Measurements from ENCODE around the gene COL23A1.

Gene COL23A1

DNA sequence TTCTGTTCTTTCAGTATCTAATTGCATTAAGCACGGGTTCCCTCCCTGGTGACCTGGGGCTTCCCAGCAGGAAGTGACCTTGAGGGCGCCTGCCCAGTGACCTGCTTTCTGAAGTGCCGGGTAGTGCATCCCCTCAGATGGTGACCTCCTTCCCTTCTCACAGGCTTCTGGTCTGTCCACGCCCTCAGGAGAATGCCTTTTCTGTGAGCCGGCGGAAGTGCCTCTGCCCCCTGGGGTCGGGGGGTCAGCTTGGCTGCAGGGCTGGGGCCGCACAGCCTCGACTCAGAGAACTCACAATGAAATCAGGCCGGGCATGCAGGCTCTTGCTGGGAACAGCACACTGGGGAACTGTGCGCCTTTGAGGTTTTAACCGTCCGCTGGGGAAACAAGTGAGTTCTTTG, 233.1 kb downstream of the COL23A1 start:
- no peak for DNase-seq (ENCODE audit: low read depth)

DNA sequence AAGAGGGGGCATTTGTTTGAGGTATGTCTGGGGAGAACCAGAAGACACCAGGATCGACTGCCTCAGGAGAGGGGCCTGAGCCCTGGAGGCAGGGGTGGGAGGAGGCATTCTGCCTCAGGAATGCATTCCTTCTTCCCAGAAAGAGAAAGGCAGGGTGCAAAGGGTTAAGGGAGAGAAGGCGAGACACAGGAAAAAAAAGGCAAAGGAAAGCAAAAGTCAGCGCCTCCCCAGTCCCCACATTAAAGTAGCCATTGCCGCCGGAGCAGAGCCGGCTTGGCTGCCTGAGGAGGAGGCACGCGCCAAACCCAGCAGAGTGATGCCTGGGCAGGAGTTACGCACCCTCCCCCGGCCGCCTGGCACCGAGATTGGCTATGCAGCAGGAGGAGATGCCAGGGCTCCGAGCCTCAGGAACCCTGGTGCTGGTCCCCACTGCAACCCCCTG, 233.7 kb downstream of the COL23A1 start:
- DNase-seq (ENCODE audit: low read depth), result no peak

DNA sequence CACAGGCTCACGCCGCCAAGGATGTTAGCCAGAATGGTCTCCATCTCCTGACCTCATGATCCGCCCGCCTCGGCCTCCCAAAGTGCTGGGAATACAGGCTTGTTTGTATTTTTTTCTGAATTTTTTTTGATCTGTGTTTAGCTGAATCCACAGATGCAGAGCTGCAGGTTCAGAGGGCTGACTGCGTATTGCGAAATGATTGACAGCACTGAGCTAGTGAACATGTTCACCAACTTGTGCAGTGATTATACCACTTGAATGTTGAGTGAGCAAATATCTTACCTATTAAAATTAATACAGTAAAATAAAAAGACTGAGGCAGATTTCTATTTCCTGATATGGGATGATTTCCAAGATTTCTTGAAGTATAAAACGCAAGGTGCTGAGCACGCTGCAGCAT, 234.5 kb downstream of the COL23A1 start:
- no peak for DNase-seq (ENCODE audit: low read depth)

DNA sequence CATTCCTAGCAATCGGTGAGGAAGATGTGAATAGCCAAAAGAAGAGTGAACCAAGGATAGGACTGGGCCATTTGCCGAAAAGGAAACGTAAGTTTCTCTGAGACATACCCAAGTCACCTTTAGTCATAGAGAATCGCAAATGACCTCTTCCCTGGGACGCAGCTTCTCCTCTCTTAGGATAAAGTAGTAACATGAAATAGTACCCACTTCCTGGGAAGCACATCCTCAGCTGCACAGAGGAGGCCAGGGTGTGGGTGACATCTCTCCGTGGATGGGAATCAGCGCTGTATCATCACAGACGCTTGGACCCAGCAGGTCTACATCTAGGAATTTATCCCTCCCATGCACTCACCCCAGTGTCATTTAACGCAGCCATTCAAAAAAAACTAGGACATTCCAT, 236.7 kb downstream of the COL23A1 start:
- no peak for DNase-seq (ENCODE audit: low read depth)

- DNase-seq (ENCODE audit: low read depth), result no peak
Observed at GRCh38 chr5:178352035-178352349, 238.2 kb downstream of the COL23A1 start.

- DNase-seq (ENCODE audit: low read depth), result no peak
Observed at GRCh38 chr5:178351221-178352034, 238.8 kb downstream of the COL23A1 start.

GRCh38 chr5:178350361-178351220, 239.6 kb downstream of the COL23A1 start:
- DNase-seq (ENCODE audit: low read depth), result no peak

DNA sequence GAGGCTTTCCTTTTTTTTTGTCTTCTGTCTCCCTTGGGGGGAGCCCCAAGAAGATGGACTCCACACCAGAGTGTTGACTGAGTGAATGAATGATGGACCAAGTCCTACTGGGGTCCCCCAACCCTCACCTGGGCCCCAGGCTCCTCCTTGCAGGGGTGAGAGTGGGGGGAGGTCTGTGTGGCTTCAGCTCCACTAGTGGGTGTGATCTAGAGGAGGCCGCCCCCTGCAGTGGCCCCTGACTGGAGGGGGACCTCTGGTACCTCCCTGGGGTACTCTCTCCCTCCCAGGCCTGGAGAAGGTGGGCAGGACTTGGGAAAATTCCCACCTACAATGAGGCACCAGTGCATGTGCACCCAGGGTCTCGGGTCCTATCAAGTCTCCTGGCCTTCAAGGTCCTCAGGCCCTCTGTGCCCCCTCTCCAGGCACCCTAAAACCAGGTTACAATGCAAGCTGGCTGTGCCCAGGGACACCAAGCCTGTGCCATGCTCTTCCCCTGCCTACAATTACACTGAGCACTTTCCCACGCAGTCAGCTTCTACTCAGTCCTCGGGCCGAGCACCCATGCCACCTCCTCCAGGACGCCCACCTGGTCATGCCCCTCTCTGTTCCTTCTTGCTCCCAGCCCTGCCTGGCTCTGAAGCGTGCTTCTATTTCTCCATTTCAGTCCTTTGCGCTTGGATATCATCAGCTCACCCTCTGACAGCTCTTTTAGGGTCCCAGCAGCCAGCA, 240.4 kb downstream of the COL23A1 start:
- DNase-seq (ENCODE audit: low read depth), result no peak

DNA sequence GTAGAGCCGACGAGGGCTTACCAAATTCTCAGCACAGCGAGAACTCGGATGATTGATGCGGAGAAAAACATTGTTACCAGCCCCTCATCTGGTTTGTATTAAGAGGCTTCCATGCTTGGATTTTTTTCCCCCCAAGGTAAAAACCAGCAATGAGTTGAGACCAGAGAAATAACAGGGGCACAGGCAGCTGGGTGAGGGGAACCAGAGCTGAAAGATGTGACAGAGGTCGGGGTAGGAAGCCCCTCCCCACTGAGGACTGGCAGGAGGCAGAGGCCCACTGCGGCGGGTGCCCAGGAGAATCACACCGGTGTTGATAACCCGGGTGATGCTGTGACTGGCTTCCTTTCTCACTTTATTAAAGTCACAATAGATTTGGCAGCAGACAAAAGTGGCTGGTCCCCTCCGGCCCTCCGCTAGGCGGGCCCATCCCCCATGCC, 241.1 kb downstream of the COL23A1 start:
- DNase-seq (ENCODE audit: low read depth), result no peak

- no peak for DNase-seq (ENCODE audit: low read depth)
Observed at GRCh38 chr5:178348356-178349074, 241.7 kb downstream of the COL23A1 start.

GRCh38 chr5:178347956-178348355, 242.2 kb downstream of the COL23A1 start:
- DNase-seq (ENCODE audit: low read depth), result no peak

DNA sequence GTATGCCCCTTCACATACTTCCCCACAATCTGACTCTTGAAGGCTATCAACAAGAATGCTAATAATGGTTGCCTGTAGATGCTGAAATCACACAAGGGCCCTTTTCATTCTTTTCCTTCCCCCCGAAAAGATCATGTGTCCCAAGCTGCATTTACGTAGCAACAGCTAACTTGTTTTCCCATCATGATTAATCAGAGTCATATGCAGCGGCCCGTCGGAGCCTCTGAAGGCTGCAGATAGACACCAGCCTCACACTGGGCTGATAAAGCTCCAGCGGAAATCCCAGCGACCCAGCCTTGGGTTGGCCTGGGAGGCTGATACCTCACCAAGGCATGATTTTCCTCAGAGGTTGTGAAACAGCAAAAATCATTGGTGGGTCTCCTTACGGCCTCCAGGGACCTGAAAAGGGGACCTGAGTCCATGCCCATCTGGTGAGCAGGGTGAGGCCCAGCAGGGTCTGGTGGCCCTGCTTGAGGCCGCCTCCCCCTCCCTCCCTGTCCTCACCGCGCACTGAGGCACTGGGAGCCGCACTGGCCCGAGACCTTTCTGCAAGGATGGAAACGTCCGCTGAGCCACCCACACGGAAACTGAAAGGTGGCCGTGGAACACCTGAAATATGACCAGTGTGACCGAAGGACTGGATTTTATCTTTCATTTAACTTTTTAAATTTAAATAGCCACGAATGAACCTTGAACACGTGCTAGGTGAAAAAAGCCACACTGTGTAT, 243.4 kb downstream of the COL23A1 start:
- DNase-seq (ENCODE audit: low read depth), result no peak

DNA sequence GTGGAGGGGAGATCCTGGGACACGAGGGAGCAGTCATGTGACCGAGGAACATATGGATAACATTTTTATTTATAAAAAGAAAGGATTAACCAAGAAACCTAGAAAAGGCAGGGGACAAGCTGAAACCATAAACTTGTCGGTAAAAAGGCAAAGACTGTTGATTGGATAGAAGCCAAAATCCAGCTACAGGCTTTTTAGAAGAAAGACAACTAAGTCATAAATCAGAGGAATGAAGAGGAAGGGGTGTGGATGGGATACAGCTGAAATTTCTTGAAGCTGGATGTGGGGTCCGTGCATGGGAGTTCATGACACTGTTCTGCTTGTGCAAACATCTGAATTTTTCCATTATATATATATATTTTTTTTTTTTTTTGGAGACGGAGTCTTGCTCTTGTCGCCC, 246.9 kb downstream of the COL23A1 start:
- no peak for DNase-seq (ENCODE audit: low read depth)

- no peak for DNase-seq (ENCODE audit: low read depth)
Observed at GRCh38 chr5:178341851-178342140, 248.4 kb downstream of the COL23A1 start.

DNA sequence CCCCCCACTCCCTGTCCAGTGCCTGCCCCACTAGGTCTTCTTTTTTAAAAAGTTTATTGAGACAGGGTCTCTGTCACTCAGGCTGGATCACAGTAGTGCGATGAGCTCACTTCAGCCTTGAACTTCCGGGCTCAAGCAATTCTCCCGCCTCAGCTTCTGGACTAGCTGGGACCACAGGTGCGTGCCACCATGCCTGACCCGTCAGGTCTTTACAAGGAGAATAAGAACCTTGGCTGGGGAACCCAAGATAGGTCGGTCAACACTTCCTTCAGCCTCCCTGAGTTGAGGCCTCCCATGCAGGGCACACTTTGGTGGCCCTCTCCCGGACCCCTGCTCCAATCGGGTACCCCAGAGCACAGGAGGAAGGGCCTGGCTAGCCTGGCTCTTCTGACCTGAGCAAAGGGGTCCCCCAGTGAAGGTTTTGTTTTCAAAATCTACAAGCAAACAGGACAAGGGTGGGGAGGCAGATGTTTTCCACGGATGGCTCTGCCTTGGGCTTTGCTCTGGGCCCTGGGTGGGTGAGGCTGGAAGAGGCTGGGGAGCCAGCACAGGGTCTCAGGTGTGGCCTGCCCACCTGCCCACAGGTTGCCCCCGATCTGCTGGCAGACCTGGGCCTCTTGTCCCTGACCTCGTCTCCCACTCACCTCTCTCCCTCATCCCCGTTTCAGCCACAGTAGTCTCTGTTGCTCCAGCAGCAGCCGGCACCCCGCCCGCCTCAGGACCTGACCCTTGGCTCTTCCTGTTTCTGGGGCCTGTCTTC, 248.9 kb downstream of the COL23A1 start:
- no peak for DNase-seq (ENCODE audit: low read depth)

GRCh38 chr5:178340637-178341036, 249.6 kb downstream of the COL23A1 start:
- DNase-seq (ENCODE audit: low read depth), result no peak

GRCh38 chr5:178340187-178340586, 250.0 kb downstream of the COL23A1 start:
- no peak for DNase-seq (ENCODE audit: low read depth)

- no peak for DNase-seq (ENCODE audit: low read depth)
Observed at GRCh38 chr5:178339272-178339671, 250.9 kb downstream of the COL23A1 start.

DNA sequence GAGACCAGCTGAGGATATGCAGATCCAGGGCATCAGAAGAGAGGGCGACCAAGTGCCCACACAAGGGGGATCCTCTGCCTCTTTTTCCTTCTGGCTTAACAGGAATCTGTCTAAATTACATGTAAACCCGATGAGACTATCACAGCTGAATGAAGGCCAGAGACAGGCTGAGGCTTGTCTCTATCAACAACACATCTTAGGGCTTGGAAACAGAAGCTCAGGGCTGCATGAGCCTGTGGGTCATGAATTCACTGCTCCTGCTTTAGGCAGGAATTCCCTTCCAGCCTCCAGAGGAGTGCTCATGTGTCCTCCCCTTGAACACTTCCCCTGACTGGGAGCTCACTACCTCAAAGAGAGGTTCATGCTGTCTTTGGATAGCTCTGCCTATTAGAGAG, 251.4 kb downstream of the COL23A1 start:
- no peak for DNase-seq (ENCODE audit: low read depth)

- no peak for DNase-seq (ENCODE audit: low read depth)
Observed at GRCh38 chr5:178338126-178338749, 252.0 kb downstream of the COL23A1 start.
